Fibroblast of skin of left biceps (primary cell): Measurements from ENCODE around the gene SPIN1.

Experiments
- DNase-seq, 2 experiments: peaks; one replicate each; pipeline ENCODE4 v3.0.0-alpha.2; 2013; ENCODE audit warnings: low read depth in 2 of 2

SPIN1 gene

DNA sequence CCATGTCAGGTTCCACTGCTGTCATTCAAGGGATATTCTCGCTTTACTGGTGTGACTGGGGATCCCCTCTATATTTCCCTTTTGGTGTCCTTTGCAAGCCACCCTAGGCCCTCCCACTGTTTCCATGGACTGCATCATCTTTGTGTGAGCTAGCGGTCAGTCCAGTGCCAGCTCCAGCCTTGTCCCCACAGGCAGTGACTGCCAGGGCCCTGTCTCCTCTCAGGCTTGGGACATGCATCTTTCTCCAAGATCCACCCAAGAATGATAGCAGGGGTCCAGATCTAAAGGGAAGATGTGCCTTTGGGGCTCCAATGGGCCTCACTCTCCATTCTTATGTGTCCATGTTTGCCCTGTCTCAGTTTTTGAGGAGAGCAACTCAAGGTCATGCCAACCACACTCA lies 109.0 kb downstream of the SPIN1 start:
- no peak for DNase-seq

DNA sequence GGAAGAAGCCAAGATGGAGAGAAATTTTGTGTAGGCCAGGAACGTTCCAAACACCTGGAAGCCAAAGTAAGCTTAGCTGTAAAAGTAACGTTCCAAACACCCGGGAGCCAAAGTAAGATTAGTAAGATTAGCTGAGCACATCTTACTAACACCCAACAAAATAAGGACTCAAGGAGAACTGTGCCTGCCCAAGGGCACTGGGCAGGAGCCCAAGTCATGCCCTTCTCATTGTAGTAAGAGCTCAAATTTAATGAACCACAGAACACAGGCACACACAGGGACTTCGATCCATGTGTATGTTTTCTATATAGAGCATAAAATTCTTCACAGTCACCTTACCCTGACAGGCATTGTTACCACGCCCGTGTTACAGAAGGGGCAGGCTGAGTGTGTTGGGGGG lies 110.6 kb downstream of the SPIN1 start:
- DNase-seq: no peak

GRCh38 chr9:88501086-88501485 lies 112.8 kb downstream of the SPIN1 start:
- no peak for DNase-seq

DNA sequence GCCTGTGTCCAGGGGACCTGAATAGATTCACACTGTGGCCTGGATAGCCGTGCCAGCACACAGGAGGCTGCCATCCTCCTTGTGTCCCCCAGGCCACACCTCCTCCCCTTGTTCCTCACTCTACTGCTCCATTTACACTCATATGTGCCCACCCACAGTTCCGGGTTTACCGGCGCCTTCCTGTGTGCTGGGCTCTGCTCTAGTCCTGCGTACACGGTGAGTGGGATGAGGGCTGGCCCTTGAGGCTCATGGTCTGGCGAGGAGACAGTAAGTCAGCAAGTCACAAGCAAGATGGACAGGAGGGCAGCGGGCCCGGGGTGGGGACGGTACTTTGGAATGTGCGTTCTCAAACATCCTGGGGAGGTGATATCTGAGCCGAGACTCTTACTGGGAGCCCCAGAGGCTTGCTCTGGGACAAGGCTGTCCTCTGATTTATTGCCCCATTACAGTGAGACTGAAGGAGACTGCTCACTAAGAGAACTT lies 114.3 kb downstream of the SPIN1 start:
- no peak for DNase-seq

DNA sequence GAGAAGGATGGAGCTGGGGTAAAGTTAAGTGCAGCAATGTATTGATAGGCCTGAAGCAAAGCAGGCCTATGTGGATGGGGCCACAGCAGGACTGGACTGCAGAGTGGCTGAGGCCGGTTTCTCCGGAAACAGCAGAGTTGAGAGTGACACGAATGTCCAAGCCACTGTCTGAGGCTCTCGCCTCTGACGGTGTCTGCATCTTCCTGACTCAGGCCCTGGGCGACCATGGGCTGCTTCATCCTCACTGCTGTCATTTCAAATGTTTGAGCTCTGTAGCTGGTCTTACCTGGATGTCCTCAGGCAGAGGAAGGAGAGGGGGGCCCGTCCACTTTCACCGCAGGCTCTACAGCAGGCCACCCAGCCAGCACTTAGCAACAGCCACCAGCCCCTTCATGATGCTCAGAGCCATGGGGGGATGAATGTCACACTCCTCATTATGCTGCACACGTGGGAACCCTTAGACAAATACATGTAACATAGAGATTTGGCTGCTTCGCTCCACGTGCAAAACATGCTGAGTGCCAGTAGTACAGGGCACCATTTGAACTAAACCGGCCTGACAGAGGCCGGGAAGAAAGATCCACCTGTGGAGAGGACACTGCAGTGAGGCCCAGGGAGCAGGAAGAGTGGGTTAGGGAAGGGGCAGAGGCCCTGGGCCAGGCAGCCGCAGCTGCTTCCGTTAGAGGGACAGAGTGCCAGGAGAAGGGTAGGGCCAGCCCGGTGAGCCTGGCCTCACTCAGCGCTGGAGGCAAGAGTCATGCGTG lies 115.0 kb downstream of the SPIN1 start:
- DNase-seq: no peak

DNA sequence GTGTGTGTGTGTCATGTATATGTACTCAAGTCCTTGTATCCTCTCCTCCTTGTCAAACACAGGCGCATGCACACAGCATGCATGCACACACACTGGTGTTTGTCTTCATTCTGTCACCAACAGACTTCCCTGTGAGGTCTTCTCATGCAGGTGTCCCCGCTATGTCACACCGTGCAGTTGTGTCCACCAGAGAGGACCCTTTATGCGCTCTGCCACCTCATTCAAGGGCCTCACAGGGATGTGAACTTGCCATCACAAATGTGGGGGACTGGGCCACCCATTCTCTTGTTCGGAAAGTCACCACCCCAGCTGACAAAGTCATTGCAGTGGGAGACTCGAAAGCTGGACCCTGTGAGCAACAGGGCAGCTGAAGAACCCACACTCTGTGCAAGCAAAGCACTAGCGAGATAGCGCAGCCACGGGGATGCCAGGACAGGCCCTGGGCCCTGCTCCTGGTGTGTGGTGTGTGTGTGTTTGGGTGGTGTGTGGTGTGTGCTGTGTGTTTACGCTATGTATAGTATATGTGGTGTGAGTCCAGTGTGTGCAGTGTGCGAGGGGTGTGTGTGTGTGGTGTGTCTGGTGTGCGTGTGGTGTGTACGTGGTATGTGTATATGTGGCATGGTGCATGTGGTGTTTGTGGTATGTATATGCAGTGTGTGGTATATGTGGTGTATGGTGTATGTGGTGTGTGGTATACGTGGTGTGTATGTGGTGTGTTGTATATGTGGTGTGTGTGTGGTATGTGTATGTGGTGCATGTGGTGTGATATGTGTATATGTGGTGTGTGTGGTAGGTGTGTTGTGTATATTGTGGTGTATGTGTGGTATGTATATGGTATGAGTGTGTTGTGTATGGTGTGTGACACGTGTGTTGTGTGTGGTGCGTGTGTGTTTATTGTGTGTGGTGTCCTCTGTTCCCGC lies 115.9 kb downstream of the SPIN1 start:
- no peak for DNase-seq

DNA sequence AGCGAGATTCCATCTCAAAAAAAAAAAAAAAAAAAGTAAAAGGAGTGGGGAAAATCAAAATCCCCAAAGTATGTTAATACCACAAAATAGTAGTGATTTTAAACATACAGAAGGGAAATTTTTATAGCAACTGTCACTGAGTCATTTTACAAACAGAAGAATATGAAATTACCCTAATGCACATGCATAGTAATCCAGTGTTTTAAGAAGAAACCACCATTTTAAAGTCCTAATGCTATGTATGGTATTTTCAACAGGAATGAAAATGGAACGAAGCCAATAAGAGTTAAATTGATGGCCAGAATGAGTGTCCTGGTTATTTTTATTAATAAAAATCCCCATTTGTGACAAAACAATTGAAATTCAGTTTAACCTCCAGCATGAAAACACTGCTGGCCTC lies 120.1 kb downstream of the SPIN1 start:
- no peak for DNase-seq

GRCh38 chr9:88511906-88512305 lies 123.7 kb downstream of the SPIN1 start:
- DNase-seq: no peak

DNA sequence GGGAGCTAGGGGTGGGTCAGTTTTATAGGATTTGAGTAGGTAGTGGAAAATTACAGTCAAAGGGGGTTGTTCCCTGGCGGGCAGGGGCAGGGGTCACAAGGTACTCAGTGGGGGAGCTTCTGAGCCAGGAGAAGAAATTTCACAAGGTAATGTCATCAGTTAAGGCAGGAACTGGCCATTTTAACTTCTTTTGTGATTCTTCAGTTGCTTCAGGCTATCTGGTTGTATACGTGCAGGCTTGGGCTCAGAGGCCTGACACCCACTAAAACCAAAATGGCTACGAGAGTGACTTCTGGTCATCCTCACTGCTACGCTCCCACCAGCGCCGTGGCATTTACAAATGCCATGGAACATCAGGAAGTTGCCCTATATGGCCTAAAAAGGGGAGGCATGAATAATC lies 126.0 kb downstream of the SPIN1 start:
- no peak for DNase-seq

DNA sequence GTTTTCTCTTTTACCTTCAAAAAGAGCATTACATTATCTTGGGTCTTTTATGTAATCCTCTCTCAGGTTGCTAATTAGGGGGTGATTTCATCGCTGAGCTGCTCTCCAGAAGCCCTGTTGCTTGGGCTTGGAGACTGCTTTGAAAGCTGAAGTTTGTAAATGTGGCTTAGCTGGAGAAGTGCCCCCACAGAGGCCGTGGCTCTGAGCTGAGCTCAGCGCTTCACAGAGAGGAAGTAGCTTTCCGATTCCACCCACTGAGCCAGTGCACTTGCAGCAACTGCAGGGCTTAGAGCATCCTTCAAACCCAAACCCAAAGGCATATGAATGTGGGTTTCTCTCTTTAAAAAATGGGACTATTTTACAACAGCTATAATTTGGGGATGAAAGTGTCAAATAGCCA lies 133.1 kb downstream of the SPIN1 start:
- no peak for DNase-seq

GRCh38 chr9:88522360-88522759 lies 134.1 kb downstream of the SPIN1 start:
- no peak for DNase-seq

- no peak for DNase-seq
Measured at GRCh38 chr9:88523056-88523455, 134.8 kb downstream of the SPIN1 start.

DNA sequence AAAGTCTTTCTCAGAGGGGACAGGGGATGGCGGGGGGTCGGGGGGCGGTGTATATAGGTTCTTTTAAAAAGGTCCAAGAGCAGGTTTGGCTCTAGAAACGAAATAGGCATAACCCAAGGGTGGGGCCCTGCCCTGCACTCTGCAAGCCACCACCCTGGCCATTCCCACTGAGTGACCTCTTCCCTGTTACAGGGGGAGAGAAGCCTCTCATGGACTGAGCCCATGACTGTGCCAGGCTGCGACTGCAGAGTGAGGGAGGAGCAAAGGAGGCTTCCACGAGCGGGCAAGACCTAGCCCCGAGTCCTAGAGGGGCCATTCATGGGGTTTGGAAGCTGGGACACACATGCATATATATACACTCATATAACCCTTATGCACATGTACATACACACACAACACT lies 136.7 kb downstream of the SPIN1 start:
- no peak for DNase-seq

GRCh38 chr9:88527618-88528017 lies 139.4 kb downstream of the SPIN1 start:
- no peak for DNase-seq
